HG02571 (cell line): ENCODE results near the gene ACADM.
"Not testable (repeated sequence)": the region's sequence is repeated elsewhere in the genome, so short reads cannot be mapped to it uniquely, and the experiment has no call there.

Source experiments
- ATAC-seq: cut with Tn5 transposase; IDR thresholded peaks from one replicate; pipeline ENCODE4 v1.9.1; 2021; ENCODE audit warnings: mild to moderate bottlenecking, moderate library complexity; ENCODE audit not compliant: unreplicated experiment

ACADM gene

GRCh38 chr1:75724472-75725022, at the start of gene ACADM:
Gene ACADM, plus strand, starts transcription at chr1:75724709. Its CDS starts 79 bp downstream, at chr1:75724788.
- ATAC-seq = peak; percentile 91

- ATAC-seq = no peak
These were observed 47.1 kb upstream of the ACADM start for GRCh38 chr1:75677443-75677842.

- not testable (repeated sequence) for ATAC-seq
These were observed 46.5 kb upstream of the ACADM start for GRCh38 chr1:75677964-75678363.

- no peak for ATAC-seq
These were observed 34.0 kb upstream of the ACADM start for GRCh38 chr1:75690547-75690946.

GRCh38 chr1:75693551-75693950, 31.0 kb upstream of the ACADM start:
- ATAC-seq = no peak

- ATAC-seq = no peak
These were observed 28.5 kb upstream of the ACADM start for GRCh38 chr1:75696000-75696399.

- ATAC-seq = no peak
These were observed 17.3 kb upstream of the ACADM start for GRCh38 chr1:75707191-75707590.

- ATAC-seq = no peak
These were observed 15.6 kb upstream of the ACADM start for GRCh38 chr1:75708910-75709309.

GRCh38 chr1:75710832-75711231, 13.7 kb upstream of the ACADM start:
- no peak for ATAC-seq

GRCh38 chr1:75711846-75712245, 12.7 kb upstream of the ACADM start:
- ATAC-seq = no peak

- no peak for ATAC-seq
These were observed 12.2 kb upstream of the ACADM start for GRCh38 chr1:75712306-75712705.

- no peak for ATAC-seq
These were observed 4.7 kb upstream of the ACADM start for GRCh38 chr1:75719810-75720209.

GRCh38 chr1:75720325-75720724, 4.2 kb upstream of the ACADM start:
- no peak for ATAC-seq

GRCh38 chr1:75720820-75721219, 3.7 kb upstream of the ACADM start:
- no peak for ATAC-seq

GRCh38 chr1:75722246-75722645, 2.3 kb upstream of the ACADM start:
- not testable (repeated sequence) for ATAC-seq

- no peak for ATAC-seq
These were observed 1.5 kb upstream of the ACADM start for GRCh38 chr1:75722966-75723365.

GRCh38 chr1:75723989-75724471, 479 bp upstream of the ACADM start:
- peak; percentile 70 for ATAC-seq

GRCh38 chr1:75725266-75725665, 757 bp downstream of the ACADM start:
- no peak for ATAC-seq

GRCh38 chr1:75725861-75726361, 1.4 kb downstream of the ACADM start:
- ATAC-seq = no peak

GRCh38 chr1:75727571-75727970, 3.1 kb downstream of the ACADM start:
- ATAC-seq = no peak

- no peak for ATAC-seq
These were observed 5.9 kb downstream of the ACADM start for GRCh38 chr1:75730432-75730831.

- ATAC-seq = no peak
These were observed 7.4 kb downstream of the ACADM start for GRCh38 chr1:75731881-75732280.

GRCh38 chr1:75732703-75733102, 8.2 kb downstream of the ACADM start:
- ATAC-seq = no peak
